Tibial artery (tissue), 4 donors: Measurements from ENCODE around the gene HFM1.
"Not testable (repeated sequence)": the region's sequence is repeated elsewhere in the genome, so short reads cannot be mapped to it uniquely, and the experiment has no call there.

Experiments used
- DNase-seq, 2 donors: peaks; one replicate each; pipeline ENCODE4 v3.0.0-alpha.2; 2019
- H3K27ac ChIP-seq, 2 donors: fragments of 200-600 bp; sonication (generic) in 1 of 2; 1 replicate in 1 of 2; 2 replicates in 1 of 2; pipeline ENCODE4 v1.5.1; 2018 to 2019; ENCODE audit warnings: mild to moderate bottlenecking in 1 of 2
- H3K27me3 ChIP-seq, 2 donors: fragments of 200-600 bp; sonication (generic) in 1 of 2; one replicate each; pipeline versions ENCODE4 v1.5.1 to v1.6.0; 2016 to 2019
- H3K36me3 ChIP-seq, 3 donors: fragments of 200-600 bp; sonication (generic) in 2 of 3; one replicate each; pipeline ENCODE4 v1.5.1; 2016 to 2019; ENCODE audit warnings: mild to moderate bottlenecking in 2 of 3
- H3K4me1 ChIP-seq, 4 donors: fragments of 200-600 bp; sonication (generic) in 2 of 4; 1 replicate in 3 of 4; 2 replicates in 1 of 4; pipeline ENCODE4 v1.5.1; 2016 to 2019
- H3K4me3 ChIP-seq, 2 donors: fragments of 200-600 bp; sonication (generic) in 1 of 2; 1 replicate in 1 of 2; 2 replicates in 1 of 2; pipeline ENCODE4 v1.5.1; 2018 to 2019; ENCODE audit warnings: mild to moderate bottlenecking in 2 of 2
- H3K9me3 ChIP-seq, 3 donors: fragments of 200-600 bp; sonication (generic) in 1 of 3; one replicate each; pipeline ENCODE4 v1.5.1; 2016 to 2019
- CTCF ChIP-seq, 2 experiments: fragments of 200-600 bp in 1 of 2; fragments of 450-650 bp in 1 of 2; IDR thresholded peaks; one replicate each; pipeline ENCODE4 v1.5.1; 2017 to 2019; ENCODE audit warnings: antibody characterized with exemption in 2 of 2, mild to moderate bottlenecking in 1 of 2, moderate library complexity in 1 of 2
- intact Hi-C: fragments of 100-400 bp; cut with DNase I; formaldehyde crosslinking; loops from one replicate; pipeline ENCODE4 v1.15.0; 2023; ENCODE audit warnings: low total_unique reads

Gene HFM1

GRCh38 chr1:91383456-91383855, 21.2 kb downstream of the HFM1 start:
- H3K27me3 ChIP-seq, result no peaks in the 10 kb centered on the region
- H3K27ac ChIP-seq, result no peak overlapping the region
- DNase-seq, result no peak

DNA sequence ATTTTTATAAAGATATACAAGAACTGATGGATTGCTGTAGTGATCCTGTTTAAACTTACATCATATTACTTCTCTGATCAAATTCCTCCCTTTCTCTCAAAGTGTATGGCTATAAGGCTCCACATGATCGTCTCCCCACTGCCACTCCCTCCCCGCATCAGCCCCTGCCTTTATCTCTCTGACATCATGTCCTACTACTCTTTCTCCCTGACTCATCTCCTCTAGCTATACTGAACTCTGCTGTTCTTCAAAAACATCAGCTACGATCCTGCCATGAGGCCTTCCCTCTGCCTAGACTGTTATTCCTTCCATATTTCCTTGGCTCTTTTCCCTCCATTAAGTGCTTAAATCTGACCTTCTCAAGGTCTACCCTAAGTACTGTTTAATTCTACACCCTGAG, 22.8 kb downstream of the HFM1 start:
- Histone ChIP-seq H3K27me3 (no peaks in the 10 kb centered on the region), H3K4me1 (no peaks in the 10 kb centered on the region), H3K4me3 (no peak overlapping the region), H3K9me3 (no peaks in the 10 kb centered on the region), H3K36me3 (no peaks in the 10 kb centered on the region), H3K27ac (no peak overlapping the region)
- intact Hi-C loops, result no loop called here
- no peak for TF ChIP-seq CTCF (IDR thresholded peaks at IDR 0.05)
- DNase-seq, result no peak

More at GRCh38 chr1:91383456-91383855, 21.2 kb downstream of the HFM1 start:
- no peaks in the 10 kb centered on the region for H3K4me1 ChIP-seq
- H3K4me3 ChIP-seq, result no peak overlapping the region
- TF ChIP-seq CTCF (IDR thresholded peaks at IDR 0.05), result no peak
- intact Hi-C loops, result no loop called here
- H3K9me3 ChIP-seq, result no peaks in the 10 kb centered on the region
- H3K36me3 ChIP-seq, result no peaks in the 10 kb centered on the region

GRCh38 chr1:91374086-91374485, 30.6 kb downstream of the HFM1 start:
- intact Hi-C loops, result no loop called here
- DNase-seq, result no peak
- Histone ChIP-seq H3K4me1 (no peaks in the 10 kb centered on the region), H3K36me3 (no peaks in the 10 kb centered on the region), H3K4me3 (no peak overlapping the region), H3K9me3 (no peaks in the 10 kb centered on the region), H3K27me3 (no peaks in the 10 kb centered on the region), H3K27ac (no peak overlapping the region)
- TF ChIP-seq CTCF (IDR thresholded peaks at IDR 0.05), result no peak

DNA sequence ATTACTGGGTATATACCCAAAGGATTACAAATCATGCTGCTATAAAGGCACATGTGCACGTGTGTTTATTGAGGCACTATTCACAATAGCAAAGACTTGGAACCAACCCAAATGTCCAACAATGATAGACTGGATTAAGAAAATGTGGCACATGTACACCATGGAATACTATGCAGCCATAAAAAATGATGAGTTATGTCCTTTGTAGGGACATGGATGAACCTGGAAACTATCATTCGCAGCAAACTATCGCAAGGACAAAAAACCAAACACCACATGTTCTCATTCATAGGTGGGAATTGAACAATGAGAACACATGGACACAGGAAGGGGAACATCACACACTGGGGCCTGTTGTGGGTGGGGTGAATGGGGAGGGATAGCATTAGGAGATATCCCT, 32.4 kb downstream of the HFM1 start:
- H3K4me3 ChIP-seq, H3K9me3 ChIP-seq, H3K27me3 ChIP-seq, H3K4me1 ChIP-seq, DNase-seq, intact Hi-C loops, H3K36me3 ChIP-seq, H3K27ac ChIP-seq: not testable (repeated sequence)

DNA sequence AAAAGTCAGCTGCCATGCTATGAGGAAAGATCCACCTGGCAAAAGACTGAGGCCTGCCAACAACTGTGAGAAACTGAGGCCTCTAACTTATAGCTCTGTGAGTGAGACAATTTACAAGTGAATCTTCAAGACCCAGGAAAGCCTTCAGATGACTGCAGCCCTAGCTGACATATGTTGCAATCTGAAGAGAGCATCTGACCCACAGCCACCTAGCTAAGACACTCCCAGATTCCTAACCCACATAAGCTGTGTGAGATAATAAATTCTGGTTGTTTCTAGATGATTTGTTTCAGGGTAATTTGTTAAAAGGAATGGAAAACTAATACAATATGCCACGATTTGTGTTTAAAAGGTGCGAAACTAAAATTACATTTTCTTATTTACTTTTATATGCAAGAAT, 55.1 kb downstream of the HFM1 start:
- intact Hi-C loops, result no loop called here
- DNase-seq, result no peak
- H3K27me3 ChIP-seq, result no peaks in the 10 kb centered on the region
- H3K27ac ChIP-seq, result no peak overlapping the region
- H3K9me3 ChIP-seq, result peaks cover 0 to 2% (median 0%) of the 10 kb centered on the region in 3 donors
- no peak overlapping the region for H3K4me3 ChIP-seq
- no peaks in the 10 kb centered on the region for H3K36me3 ChIP-seq
- H3K4me1 ChIP-seq, result no peaks in the 10 kb centered on the region
- TF ChIP-seq CTCF (IDR thresholded peaks at IDR 0.05), result no peak

- Histone ChIP-seq H3K9me3 (no peaks in the 10 kb centered on the region), H3K36me3 (no peaks in the 10 kb centered on the region), H3K27ac (no peak overlapping the region), H3K4me1 (no peaks in the 10 kb centered on the region), H3K27me3 (no peaks in the 10 kb centered on the region), H3K4me3 (no peak overlapping the region)
- TF ChIP-seq CTCF (IDR thresholded peaks at IDR 0.05), result no peak
- intact Hi-C loops, result no loop called here
- DNase-seq, result no peak
Observed at GRCh38 chr1:91346824-91347223, 57.8 kb downstream of the HFM1 start.
